HepG2 (cell line): Measurements from ENCODE around the gene KLF6. TPM values are rescaled to one million over a fixed set of nuclear protein-coding genes. Genes with fewer than 3 reads are reported as not detected.

Experiments used
- BCLAF1 ChIP-seq: fragments of 450-650 bp; IDR thresholded peaks from 2 replicates; pipeline ENCODE4 v1.6.1; 2017; ENCODE audit warnings: mild to moderate bottlenecking
- CBX1 ChIP-seq: IDR thresholded peaks from one replicate; pipeline ENCODE4 v1.6.1; 2016; ENCODE audit warnings: antibody characterized with exemption, low read depth
- CEBPZ ChIP-seq: IDR thresholded peaks from 2 replicates; pipeline ENCODE4 v1.6.1; 2012; ENCODE audit warnings: low read length, improper control_type of control experiment
- IKZF4 ChIP-seq: sonication (generic); formaldehyde crosslinking; IDR thresholded peaks from 2 replicates; pipeline ENCODE4 v1.5.1; 2020; ENCODE audit warnings: borderline replicate concordance, mild to moderate bottlenecking, low read depth, missing genetic modification reagents; ENCODE audit errors: not compliant biosample characterization
- MNT ChIP-seq: fragments of 450-650 bp; IDR thresholded peaks from 2 replicates; pipeline ENCODE4 v1.6.1; 2016
- MYC ChIP-seq: sonication (generic); formaldehyde crosslinking; IDR thresholded peaks from 2 replicates; pipeline ENCODE4 v1.9.0; 2021; ENCODE audit warnings: missing genetic modification reagents, borderline replicate concordance
- PAF1 ChIP-seq: IDR thresholded peaks from 2 replicates; pipeline ENCODE4 v1.6.1; 2016; ENCODE audit warnings: missing genetic modification reagents, missing compliant biosample characterization
- RFX1 ChIP-seq: fragments of 450-650 bp; IDR thresholded peaks from 2 replicates; pipeline ENCODE4 v1.6.1; 2017
- TAF1 ChIP-seq: sonication (generic); formaldehyde crosslinking; IDR thresholded peaks from 2 replicates; pipeline ENCODE4 v1.4.0; 2020; ENCODE audit warnings: missing genetic modification reagents
- TBX2 ChIP-seq: sonication (generic); formaldehyde crosslinking; IDR thresholded peaks from 2 replicates; pipeline ENCODE4 v1.5.0; 2020; ENCODE audit warnings: missing genetic modification reagents, mild to moderate bottlenecking, borderline replicate concordance
- THRA ChIP-seq: sonication (generic); formaldehyde crosslinking; IDR thresholded peaks from 2 replicates; pipeline ENCODE4 v1.4.0; 2020; ENCODE audit warnings: missing genetic modification reagents, borderline replicate concordance
- ZBTB34 ChIP-seq: sonication (generic); formaldehyde crosslinking; IDR thresholded peaks from 2 replicates; pipeline ENCODE4 v1.8.0; 2022; ENCODE audit warnings: mild to moderate bottlenecking, missing genetic modification reagents
- ZFP37 ChIP-seq: sonication (generic); formaldehyde crosslinking; IDR thresholded peaks from 2 replicates; pipeline ENCODE4 v1.4.0; 2020; ENCODE audit warnings: missing genetic modification reagents, borderline replicate concordance
- ZFP91 ChIP-seq: sonication (generic); formaldehyde crosslinking; IDR thresholded peaks from 2 replicates; pipeline ENCODE4 v1.9.0; 2022; ENCODE audit warnings: missing genetic modification reagents, mild to moderate bottlenecking, borderline replicate concordance
- ZNF782 ChIP-seq: sonication (generic); formaldehyde crosslinking; IDR thresholded peaks from 2 replicates; pipeline ENCODE4 v1.4.0; 2020; ENCODE audit warnings: missing genetic modification reagents, mild to moderate bottlenecking, borderline replicate concordance
- ZNF788 ChIP-seq: sonication (generic); formaldehyde crosslinking; IDR thresholded peaks from 2 replicates; pipeline ENCODE4 v1.5.0; 2020; ENCODE audit warnings: mild to moderate bottlenecking, missing genetic modification reagents, borderline replicate concordance
- ZNF790 ChIP-seq: sonication (generic); formaldehyde crosslinking; IDR thresholded peaks from 2 replicates; pipeline ENCODE4 v1.8.0; 2022; ENCODE audit warnings: missing genetic modification reagents, mild to moderate bottlenecking, borderline replicate concordance
- ZNF878 ChIP-seq: sonication (generic); formaldehyde crosslinking; IDR thresholded peaks from 2 replicates; pipeline ENCODE4 v1.8.1; 2023; ENCODE audit warnings: mild to moderate bottlenecking, missing genetic modification reagents, moderate library complexity
- polyA plus RNA-seq, 8 experiments: library from polyadenylated mRNA; depleted of rRNA in 3 of 8; stranded (reverse) in 7 of 8; unstranded in 1 of 8; fragments of >200 nt; fragmentation: Illumina TruSeq in 4 of 8; extraction: Trizol in 4 of 8; gene quantifications; 2 replicates each; pipeline versions ENCODE4 v1.2.1 to v1.2.3, GENCODE V29; 2011 to 2016; ENCODE audit warnings: low read depth in 4 of 8, missing spikeins in 1 of 8, mixed read lengths in 1 of 8; ENCODE audit not compliant: insufficient read depth in 1 of 8
- total RNA-seq, 5 experiments: library from RNA; depleted of rRNA; stranded (reverse); fragments of >200 nt; fragmentation: Illumina TruSeq; extraction: Trizol; gene quantifications; 2 replicates each; pipeline ENCODE4 v1.2.3, GENCODE V29; 2016; ENCODE audit warnings: low read depth in 1 of 5

Gene KLF6
- total and polyA plus RNA-seq, 2 of the 13 experiments (the other 11 are each of a cell fraction or from before 2014, with no cell fraction given), result 27.0 to 71.9 TPM

- TF ChIP-seq CEBPZ (no peak), IKZF4 (CRISPR knock-in tag) (no peak), ZFP91 (CRISPR knock-in tag) (0 out of 2 replicates have a peak, but pooled peaks have one; percentile 18), MYC (CRISPR knock-in tag) (no peak), ZNF790 (no peak), TAF1 (CRISPR knock-in tag) (no peak), ZFP37 (CRISPR knock-in tag) (no peak), ZNF782 (CRISPR knock-in tag) (no peak), PAF1 (no peak), RFX1 (no peak), BCLAF1 (no peak), THRA (peak; percentile 69; the same call in 1 of the 2 replicates), MNT (no peak), CBX1 (no peak), ZBTB34 (no peak), ZNF788 (CRISPR knock-in tag) (no peak), ZNF878 (CRISPR knock-in tag) (no peak), TBX2 (CRISPR knock-in tag) (peak; percentile 59)
Observed at GRCh38 chr10:3825244-3825643, 40.2 kb upstream of the KLF6 start (continued).
